HG03175 (cell line): ENCODE results near the gene PAIP2.
A peak's percentile ranks its signal among the peaks of the same experiment; 100 is the strongest.

Source experiments
- ATAC-seq: cut with Tn5 transposase; IDR thresholded peaks from one replicate; pipeline ENCODE4 v1.9.1; 2021; ENCODE audit warnings: mild to moderate bottlenecking, moderate library complexity; ENCODE audit not compliant: unreplicated experiment

PAIP2 gene

DNA sequence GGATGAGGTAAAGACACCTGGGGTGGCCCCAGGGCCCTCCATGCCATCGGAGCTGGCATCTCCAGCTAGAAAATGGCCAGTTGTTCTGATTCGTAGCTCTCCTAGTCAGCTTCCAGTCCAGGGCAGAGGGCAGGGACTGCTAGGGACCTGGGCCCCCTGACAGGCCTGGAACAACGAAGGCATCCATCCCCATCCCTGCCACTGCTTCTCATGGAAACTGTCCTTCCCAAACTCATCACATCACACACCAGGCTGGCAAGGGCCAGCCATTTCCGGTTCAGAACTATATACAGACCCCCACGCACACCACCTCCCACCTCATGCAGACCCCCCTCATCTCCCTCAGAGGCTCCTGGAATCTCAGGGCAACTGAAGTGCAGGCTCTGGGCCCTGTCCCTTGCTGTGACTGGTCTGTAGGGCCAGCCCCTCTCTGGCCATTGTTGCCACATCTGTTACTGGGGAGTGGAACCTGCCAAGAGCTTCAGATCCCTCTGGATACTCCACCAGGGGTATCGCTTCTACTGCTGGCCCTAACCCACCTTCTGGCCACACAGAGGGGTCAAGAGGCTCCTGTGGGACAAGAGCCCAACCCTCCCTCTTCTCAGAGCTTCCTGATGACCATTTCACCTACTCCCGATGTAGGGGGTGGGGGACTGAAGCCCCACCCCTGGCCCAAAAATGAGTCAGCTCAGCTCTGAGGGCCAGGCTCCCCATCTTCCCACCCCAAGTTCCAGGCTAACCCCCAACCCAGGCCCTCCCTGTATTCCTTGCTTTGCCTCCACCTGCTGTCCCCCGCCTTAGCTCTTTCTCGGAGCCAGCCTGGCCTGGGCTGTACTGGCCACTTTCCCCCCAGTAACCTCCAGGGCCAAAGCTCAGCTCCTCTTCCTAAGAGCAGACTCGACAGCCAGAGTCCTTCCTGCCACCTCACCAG, 49.2 kb downstream of the PAIP2 start:
- ATAC-seq = no peak

DNA sequence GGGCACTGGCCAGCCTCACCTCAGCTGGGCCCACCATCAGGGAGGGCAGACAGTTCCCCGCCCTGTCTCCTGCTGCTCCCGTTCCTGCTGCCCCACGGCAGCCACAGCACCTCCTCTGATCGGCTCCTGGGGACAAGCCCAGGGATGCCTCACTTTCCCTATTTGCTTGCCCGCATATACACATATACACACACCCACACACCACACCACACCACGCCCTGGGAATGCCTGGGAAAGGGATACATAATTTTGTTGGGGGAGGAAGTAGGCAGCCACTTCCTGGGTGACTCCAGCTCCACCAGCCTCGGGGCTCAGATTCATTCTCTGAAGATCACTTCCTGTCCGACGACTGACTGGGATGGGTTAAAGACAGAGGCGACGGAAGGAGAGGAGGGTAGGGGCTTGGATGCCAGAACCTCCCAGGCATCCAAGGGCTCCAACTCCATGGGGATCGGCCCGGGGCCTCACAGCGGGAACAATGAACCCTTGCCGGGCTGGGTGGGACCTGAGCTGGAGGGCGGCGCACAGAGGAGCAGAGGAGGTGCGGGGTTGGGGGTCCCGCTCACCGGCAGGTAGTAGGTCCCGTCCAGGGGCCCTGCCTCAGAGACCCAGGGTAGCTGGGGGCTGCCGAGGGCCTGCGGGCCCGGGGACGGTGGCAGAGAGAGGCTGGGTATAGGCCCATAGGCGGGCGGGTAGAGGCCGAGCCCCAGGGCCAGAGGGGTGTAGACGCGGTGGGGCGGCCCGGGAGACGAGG, 50.1 kb downstream of the PAIP2 start:
- peak; percentile 0 for ATAC-seq

DNA sequence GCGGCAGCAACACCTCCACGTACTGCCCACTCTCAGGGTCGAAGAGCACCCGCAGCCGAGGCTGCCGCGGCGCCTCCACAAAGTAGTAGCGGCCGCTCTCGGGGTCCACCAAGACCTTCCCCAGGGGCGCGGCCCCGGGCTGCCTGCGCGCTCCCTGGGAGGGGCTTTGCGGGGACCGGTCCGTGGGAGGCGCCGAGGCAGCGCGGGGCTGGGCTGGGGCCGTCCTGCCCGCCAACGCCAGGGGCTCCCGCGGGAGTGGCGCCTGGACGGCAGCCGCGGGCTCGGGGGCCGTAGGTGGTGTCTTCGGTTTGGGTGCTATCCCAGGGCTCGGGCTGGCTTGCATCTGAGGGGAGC, 50.6 kb downstream of the PAIP2 start:
- peak; percentile 11 for ATAC-seq

DNA sequence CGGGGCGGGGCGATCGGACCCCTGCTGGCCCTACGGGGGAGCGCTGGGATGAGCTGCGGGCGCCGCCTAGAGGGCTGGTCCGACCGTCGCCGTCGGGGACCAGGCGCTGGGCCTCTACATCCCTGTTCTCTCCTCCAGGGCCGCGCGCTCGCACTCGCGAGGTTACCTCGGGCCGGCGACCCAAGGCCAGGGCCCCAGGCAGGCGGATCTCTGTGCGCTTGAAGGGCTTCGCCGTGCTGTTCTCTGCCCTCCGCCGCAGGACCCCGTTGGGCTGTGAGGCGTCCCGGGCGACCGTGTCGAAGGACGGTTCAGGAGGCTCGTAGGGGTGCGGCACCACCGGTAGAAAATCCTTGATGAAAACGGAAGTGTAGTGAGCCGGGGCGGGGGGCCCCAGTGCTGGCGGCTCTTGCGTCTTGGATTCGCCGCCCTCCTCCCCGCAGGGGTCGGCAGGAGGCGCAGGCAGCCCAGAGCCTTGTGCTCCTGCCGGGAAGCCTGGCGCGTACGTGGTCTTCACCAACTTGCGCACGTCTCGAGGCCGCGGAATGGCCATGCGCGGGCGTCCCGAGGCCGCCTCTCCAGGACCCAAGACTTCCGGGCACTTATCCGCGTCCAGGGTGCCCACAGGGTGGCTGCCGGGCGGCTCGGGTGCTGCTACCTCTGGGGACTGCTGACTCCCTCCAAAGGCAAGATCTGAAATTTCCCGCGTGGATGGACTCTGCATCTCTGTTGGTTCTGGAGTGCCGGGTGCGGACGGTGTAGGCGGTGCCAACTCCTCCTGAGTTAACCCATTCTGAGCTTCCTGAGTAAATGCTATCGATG, 51.2 kb downstream of the PAIP2 start:
- ATAC-seq = peak; percentile 55

DNA sequence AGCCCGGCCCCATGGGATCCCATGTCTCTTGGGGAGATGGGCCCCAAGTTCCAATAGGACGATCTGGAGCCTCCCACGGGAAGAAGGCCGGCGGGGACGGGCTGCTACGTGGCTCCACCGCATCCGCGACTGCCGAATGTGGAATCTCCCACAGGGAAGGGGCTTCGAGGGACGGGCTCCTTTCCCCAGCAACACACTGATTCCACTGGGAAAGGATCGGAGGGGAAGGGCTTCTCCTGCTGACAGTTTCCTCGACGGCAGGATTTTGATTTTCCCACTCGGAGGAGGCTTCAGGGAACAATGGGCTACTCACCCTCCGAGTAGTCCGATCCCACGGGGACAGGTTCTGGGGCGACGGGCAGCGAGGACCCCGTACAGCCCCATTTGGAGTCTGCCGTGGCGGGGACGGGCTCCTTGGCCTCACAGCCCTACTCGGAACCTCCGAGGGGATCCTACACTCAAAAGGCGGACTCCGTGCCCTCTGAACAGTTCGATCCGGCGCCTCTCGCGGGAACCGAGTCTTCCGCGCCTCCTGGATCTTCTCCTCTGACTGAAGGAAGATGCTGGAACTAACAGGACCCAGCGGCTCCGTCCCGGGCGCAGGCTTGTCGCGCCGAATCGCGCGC, 52.0 kb downstream of the PAIP2 start:
- no peak for ATAC-seq

DNA sequence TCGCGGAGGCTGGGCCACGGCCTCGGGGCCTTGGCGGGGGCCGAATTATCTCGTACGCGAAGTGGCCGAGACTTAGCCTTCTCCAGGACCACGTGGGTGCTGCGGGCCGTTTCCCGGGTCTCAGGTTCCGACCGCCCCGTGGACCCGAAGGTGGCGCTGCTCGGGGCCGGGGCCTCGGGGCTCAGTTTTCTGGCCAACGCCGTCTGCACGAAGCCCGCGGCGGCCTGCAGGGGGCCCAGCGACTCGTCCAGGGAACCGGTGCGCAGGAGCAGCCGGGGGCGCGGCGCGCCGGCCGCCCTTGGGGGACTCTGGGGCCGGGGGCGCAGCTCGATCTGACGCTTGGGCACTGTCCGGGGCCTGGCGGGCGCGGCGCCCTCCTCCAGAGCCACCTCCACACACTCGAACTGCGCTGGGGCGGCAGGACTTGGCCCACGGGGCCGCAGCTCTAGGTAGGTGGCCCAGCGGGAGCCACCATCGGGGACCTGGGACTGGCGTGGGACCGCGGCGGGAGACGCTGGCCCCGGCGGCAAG, 52.5 kb downstream of the PAIP2 start:
- no peak for ATAC-seq

DNA sequence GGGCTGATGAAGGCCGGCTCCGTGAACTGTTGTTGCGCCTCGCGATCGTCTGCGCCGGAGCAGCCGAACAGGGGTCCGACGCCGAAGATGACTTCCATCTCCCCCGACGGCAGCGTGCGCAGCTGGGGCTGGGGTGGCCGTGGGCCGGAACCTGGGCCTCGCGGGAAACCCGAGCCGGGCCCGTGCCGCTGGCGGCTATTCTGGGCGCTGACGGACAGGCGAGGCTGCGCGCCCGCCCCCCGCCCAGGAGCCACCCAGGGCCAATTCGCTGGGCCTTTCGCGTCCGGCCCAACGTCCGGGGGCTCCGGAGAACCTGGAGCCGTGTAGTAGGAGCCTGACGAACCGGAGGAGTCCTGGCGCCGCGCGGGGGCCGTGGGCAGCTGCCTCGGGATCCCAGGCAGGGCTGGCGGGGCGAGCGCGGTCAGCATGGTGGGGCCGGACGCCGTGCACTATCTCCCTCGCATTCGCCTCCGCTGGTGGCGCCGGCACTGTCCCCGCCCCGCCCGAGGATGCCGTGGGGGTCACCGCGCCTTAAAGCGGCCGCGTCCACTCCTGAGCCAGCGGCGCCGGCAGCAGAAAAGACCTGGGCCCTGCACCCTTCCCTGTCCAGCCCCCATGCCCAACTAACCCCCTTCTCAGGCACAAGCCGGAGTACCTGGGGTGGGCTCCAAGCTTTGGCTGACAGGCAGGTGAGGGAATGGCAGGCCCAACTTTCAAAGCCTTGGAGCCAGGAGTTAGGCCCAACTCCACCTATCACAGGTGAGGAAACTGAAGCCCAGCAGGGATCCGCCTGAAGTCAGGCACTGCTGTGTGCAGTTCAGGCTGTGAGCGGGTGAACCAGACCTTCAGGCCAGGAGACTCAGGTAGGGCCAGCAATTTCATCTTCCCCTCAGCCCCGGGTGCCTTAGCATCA, 53.3 kb downstream of the PAIP2 start, which contains the start of gene PROB1:
Gene PROB1 (minus strand): TSS at position 451 of the 913 bp plus-strand sequence. CDS start 23 bp downstream, at position 428.
- ATAC-seq = no peak

DNA sequence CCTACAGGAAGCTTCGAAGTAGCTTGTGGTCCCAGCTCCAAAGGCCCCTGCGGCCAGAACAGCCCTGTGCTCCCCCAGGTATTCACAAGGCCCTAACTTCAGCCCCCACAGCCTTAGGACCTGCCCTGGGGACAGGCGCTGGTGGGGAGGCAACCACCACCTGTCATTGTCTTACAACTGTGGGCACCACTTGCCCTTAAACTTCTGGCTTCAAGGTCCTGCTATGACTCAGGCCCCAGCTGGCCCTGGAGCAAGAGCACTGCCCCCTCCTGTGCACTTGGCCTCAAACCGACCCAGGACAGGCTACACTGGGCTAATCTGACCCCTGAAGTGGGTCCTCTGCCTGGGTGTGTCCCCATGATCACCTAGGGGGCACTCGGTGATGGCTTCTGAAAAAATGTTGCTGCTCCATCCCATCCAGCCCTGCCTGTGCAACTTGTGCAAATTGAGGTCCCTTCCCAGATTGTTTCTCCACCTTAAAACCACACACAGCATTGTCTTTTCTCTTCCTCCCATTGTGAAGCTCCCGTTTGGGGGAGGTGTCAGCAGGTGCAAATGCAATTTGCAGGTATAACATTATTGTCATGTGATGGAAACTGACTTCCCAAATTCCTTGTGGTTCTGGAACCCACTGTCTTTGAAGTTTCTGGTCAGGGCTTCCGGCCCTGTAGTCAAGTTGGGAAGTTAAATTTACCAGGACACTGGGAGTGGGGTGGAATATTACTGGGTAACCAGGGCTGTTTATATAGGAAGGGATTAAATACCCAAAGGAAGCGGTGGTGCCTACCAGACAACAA, 54.4 kb downstream of the PAIP2 start:
- ATAC-seq = no peak

DNA sequence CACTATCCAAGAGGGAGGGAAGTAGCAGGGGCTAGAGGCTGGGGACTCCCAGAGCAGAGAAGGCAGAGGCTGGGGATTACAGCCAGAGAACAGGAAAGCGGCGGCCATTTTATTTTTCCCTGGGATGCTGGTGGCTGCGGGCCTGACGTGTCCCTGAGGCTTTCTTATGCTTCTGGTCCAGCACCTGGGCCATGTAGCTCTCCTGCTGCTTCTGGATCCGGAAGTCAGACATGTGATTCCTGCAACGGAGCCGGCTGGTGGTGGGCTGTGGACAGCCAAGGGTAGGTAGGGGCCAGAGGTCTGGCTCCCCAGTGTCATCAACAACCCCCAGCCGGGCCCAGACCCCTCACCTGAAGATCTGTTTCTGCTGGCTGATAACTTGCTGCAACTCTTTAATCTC, 55.0 kb downstream of the PAIP2 start:
- ATAC-seq = no peak

DNA sequence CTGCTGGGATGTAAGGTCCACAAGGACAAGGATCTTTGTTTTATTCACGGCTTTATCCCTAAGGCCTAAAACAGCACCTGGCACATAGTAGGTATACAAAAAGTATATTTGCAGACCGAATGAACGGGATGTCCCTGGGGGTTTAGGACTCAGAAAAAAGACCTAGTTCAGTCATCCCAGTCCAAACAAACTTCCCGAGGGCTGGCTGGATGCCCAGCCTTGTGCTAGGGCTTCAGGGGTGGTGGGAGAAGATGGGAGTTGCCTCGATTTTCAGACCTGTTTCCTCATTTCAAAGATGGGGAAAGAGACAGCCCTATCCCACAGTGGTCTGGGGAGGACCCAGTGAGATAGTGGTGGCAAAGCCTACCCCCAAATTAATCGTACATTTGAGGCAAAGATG, 56.3 kb downstream of the PAIP2 start:
- no peak for ATAC-seq

DNA sequence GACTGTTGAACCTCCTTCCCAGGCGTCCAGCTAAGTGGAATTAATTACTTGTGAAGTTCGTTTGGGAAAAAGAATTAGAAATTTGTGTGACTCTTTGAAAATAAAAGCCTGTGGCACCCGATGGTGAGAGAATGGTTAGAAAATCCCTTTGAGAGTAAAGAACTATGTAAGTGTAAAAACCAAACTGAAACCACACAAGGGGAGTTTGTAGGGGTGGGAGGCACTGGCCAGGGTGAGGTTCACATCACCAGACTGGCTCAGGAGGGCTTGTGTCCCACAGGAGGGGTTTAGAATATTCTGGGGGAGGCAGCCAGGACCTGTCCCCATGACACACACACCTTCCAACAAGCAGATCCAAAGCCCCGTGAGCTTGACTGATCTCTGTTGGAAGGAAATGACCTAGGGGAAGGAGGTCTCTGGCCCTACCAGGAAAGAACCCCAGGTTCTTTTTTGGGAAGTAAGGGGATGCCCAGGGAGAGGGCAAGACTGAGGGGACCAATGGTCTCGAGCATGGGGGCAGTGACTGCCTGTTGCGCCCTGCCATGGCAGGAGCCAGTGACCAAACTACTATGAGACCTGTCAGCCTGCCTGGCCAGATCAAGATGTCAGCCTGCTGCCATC, 58.0 kb downstream of the PAIP2 start:
- no peak for ATAC-seq

DNA sequence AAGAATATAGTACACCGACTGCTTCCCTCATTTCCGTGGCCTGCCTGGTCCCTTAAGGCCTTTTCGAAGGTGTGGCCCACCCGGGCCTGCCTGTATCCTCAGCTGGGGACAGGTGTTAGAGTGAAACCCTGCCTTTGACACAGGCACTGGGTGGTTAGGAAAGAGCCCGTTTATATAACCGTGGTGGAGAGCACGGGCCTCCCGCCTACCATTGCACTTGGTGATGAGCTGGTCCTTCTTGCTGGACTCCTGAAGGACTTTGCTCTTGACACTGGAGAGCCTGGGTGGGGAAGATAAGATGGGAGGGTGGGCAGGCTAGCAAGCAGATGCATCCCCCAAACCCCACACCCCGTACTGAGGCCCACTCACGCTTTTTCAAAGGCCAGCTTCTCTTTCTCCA, 59.9 kb downstream of the PAIP2 start:
- no peak for ATAC-seq

DNA sequence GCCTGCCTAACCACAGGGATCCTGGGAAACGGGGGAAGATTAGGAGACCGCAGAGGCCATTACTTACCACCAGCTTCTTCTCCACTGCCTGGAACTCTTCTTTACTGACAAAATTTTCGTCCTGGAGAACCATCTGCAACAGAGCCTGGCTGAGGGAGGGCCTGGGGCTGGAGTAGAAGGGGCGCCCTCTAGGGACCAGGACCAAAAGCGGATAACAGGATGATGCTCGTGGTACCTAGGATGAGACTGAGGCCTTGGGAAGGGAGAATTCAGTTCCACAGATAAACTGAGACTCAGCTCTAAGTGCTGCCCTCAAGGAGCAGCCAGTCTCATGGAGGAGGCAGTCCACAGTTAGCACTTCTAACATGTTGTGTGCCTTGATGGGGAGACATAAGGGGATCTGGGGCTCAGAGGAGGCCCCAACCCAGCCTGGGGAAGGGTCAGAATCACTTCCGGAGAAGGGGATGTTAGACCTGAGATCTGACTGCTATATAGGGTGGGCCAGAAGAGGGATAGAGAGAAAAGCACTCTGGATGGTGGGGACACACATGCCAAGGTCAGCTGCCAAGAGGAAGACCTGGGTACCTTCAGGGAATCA, 61.0 kb downstream of the PAIP2 start:
- ATAC-seq = no peak

DNA sequence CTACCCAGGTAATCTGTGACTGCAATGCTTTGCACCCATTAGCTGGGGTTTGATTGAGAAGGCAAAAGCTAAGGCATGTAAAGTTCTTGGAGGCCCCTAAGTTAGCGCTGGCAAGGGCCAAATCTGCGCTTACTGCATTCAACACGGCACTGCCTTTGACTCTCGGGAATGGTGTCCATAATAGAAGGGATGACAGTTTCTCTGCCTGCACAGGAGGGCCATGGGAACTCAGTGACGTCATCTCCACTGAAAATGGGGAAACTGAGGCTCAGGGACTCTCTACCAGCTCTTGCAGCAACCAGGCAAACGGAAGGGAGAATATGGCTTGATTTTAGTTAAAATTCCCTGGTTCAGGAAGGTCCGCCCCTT, 61.7 kb downstream of the PAIP2 start:
- no peak for ATAC-seq

DNA sequence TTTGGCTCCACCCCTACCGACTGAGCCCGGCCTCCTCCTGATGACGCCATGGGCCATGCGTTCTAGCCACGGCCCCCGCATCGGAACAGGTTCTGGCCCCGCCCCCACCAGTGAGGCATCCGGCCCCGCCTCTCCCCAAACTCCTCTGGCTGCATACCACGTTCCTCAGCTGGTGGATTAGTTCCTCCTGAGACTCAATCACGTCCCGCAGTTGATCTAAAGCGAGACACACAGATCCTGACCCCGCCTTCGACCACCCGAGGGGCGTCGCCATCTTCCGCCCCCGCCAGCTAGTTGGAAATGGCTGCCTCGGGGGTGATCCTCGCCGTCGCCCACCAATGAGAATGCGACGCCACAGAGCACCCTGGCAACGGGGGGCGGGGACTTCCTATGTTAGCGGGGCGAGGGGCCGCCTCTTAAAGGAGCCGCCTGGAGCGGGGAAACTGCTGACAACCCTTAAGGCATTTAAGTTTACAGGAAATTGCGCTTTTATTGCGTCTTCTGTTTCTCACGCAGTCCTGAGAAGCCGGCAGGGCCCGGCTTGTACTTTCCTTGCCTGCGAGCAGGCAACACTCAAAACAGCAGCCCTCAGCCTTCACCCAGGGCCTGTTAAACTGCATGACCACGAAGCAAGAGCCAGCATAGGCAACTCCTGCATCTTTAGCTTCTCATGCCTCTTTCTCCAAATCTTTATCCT, 62.3 kb downstream of the PAIP2 start, which contains the start of gene SPATA24:
Gene SPATA24 (minus strand): TSS at position 303 of the 697 bp plus-strand sequence. CDS start 29 bp downstream, at position 274.
- peak; percentile 88 for ATAC-seq

DNA sequence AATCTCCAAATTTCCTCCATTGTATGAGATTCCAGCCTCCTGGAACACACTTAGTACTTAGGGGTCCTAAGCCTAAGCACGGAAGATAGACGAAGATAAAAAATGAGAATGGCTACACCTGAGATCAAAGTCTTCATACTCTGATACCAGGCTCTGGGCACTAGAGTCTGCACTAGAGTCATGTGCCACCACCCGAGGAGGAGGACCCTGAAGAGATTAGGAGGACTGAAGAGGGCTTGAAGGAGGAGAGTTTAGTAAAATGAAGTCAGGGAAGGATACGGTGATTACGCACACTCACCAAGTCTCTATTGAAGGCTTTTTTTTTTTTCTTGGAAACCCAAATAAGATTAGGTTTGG, 62.8 kb downstream of the PAIP2 start:
- ATAC-seq = no peak

DNA sequence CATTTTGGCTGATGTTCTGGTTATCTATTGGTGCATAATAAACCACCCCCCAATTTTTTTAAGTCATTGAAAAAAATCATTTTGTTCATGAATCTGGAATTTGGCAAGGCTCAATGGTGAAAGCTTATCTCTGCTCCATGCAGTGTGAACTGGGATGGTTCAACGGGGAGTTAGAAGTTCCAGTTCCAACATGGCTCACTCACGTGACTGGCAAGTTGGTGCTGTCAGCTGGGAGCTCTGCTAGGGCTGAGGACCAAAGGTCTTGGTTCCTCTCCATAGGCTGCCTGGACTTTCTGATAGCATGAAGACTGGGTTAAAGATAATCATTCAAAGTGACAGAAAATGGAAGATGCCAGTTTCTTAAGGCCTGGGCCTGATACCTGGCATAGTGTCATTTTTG, 65.3 kb downstream of the PAIP2 start:
- no peak for ATAC-seq
